SK-N-MC (cell line): ENCODE data around the gene WWC1.
"Not testable (repeated sequence)": the region's sequence is repeated elsewhere in the genome, so short reads cannot be mapped to it uniquely, and the experiment has no call there.

Source experiments
- DNase-seq: peaks from one replicate; pipeline ENCODE4 v3.0.0-alpha.2; 2011; ENCODE audit warnings: low read depth, low spot score
- H3K27ac ChIP-seq: fragments of 200-600 bp; sonication (generic); 2 replicates; pipeline ENCODE4 v1.5.1; 2016; ENCODE audit warnings: mixed run types
- H3K36me3 ChIP-seq: fragments of 200-600 bp; sonication (generic); 2 replicates; pipeline ENCODE4 v1.6.1; 2017; ENCODE audit warnings: antibody characterized with exemption, low read length, mixed read lengths; ENCODE audit not compliant: insufficient read depth
- H3K4me3 ChIP-seq: fragments of 200-600 bp; sonication (generic); 2 replicates; pipeline ENCODE4 v1.5.1; 2016
- H3K9ac ChIP-seq: fragments of 200-600 bp; sonication (generic); 2 replicates; pipeline ENCODE4 v1.8.0; 2017; ENCODE audit warnings: mixed run types, mixed read lengths; ENCODE audit not compliant: insufficient read length
- H3K9me3 ChIP-seq: fragments of 200-600 bp; sonication (generic); 2 replicates; pipeline ENCODE4 v1.6.1; 2017; ENCODE audit warnings: low read depth, mild to moderate bottlenecking, antibody characterized with exemption, low read length, moderate library complexity, mixed read lengths
- EZH2 ChIP-seq: fragments of 200-600 bp; sonication (generic); IDR thresholded peaks from one replicate; pipeline ENCODE4 v1.6.1; 2017; ENCODE audit warnings: antibody characterized with exemption
- FOXP2 ChIP-seq: optimal IDR thresholded peaks from 2 replicates; pipeline ENCODE3; 2011; ENCODE audit warnings: mild to moderate bottlenecking, moderate library complexity; ENCODE audit not compliant: insufficient read depth; ENCODE audit errors: extremely low read length, control extremely low read depth
- POLR2AphosphoS5 ChIP-seq: IDR thresholded peaks from 2 replicates; pipeline ENCODE4 v1.6.1; 2012; ENCODE audit warnings: mild to moderate bottlenecking, low read depth, low read length, borderline replicate concordance

Gene WWC1

GRCh38 chr5:168308976-168309598 lies 17.6 kb downstream of the WWC1 start:
- no peaks in the 10 kb centered on the region for H3K9me3 ChIP-seq
- TF ChIP-seq POLR2AphosphoS5 (no peak), EZH2 (no peak), FOXP2 (no peak)

GRCh38 chr5:168310541-168310940 lies 19.1 kb downstream of the WWC1 start:
- H3K4me3 ChIP-seq, H3K9me3 ChIP-seq, DNase-seq, H3K36me3 ChIP-seq, H3K9ac ChIP-seq, H3K27ac ChIP-seq: not testable (repeated sequence)

More at GRCh38 chr5:168308976-168309598, 17.6 kb downstream of the WWC1 start:
- H3K36me3 ChIP-seq = no peaks in the 10 kb centered on the region
- DNase-seq = no peak
- no peak overlapping the region for H3K27ac ChIP-seq
- no peak overlapping the region for H3K4me3 ChIP-seq
- no peak overlapping the region for H3K9ac ChIP-seq

GRCh38 chr5:168311061-168311566 lies 19.7 kb downstream of the WWC1 start:
- no peak for TF ChIP-seq FOXP2
- TF ChIP-seq POLR2AphosphoS5 = no peak
- TF ChIP-seq EZH2 = no peak
- DNase-seq = no peak
- no peaks in the 10 kb centered on the region for H3K9me3 ChIP-seq
- no peaks in the 10 kb centered on the region for H3K36me3 ChIP-seq
- H3K9ac ChIP-seq = no peak overlapping the region
- H3K4me3 ChIP-seq = no peak overlapping the region
- no peak overlapping the region for H3K27ac ChIP-seq

GRCh38 chr5:168312606-168313295 lies 21.3 kb downstream of the WWC1 start:
- Histone ChIP-seq H3K9ac (no peak overlapping the region), H3K27ac (no peak overlapping the region)
- no peak for TF ChIP-seq POLR2AphosphoS5
- TF ChIP-seq FOXP2 = no peak
- TF ChIP-seq EZH2 = no peak

GRCh38 chr5:168313596-168314204 lies 22.3 kb downstream of the WWC1 start:
- H3K9me3 ChIP-seq = no peaks in the 10 kb centered on the region
- H3K27ac ChIP-seq = no peak overlapping the region
- H3K4me3 ChIP-seq = no peak overlapping the region
- TF ChIP-seq FOXP2 = no peak
- no peak for DNase-seq
- H3K36me3 ChIP-seq = no peaks in the 10 kb centered on the region
- H3K9ac ChIP-seq = no peak overlapping the region

More at GRCh38 chr5:168312606-168313295, 21.3 kb downstream of the WWC1 start:
- H3K36me3 ChIP-seq = no peaks in the 10 kb centered on the region
- DNase-seq = no peak
- no peaks in the 10 kb centered on the region for H3K9me3 ChIP-seq
- no peak overlapping the region for H3K4me3 ChIP-seq

- no peak overlapping the region for H3K27ac ChIP-seq
- no peak overlapping the region for H3K4me3 ChIP-seq
- DNase-seq = no peak
- no peak for TF ChIP-seq POLR2AphosphoS5
- no peaks in the 10 kb centered on the region for H3K9me3 ChIP-seq
- no peaks in the 10 kb centered on the region for H3K36me3 ChIP-seq
- no peak overlapping the region for H3K9ac ChIP-seq
Measured at GRCh38 chr5:168314735-168315411, 23.4 kb downstream of the WWC1 start.

- H3K27ac ChIP-seq = no peak overlapping the region
- H3K9ac ChIP-seq = no peak overlapping the region
- DNase-seq = no peak
- no peaks in the 10 kb centered on the region for H3K36me3 ChIP-seq
- TF ChIP-seq FOXP2 = no peak
- no peak for TF ChIP-seq EZH2
- no peak for TF ChIP-seq POLR2AphosphoS5
- no peaks in the 10 kb centered on the region for H3K9me3 ChIP-seq
- H3K4me3 ChIP-seq = no peak overlapping the region
Measured at GRCh38 chr5:168315416-168316138, 24.1 kb downstream of the WWC1 start.

GRCh38 chr5:168316139-168316578 lies 24.7 kb downstream of the WWC1 start:
- no peak overlapping the region for H3K9ac ChIP-seq
- TF ChIP-seq EZH2 = no peak
- TF ChIP-seq FOXP2 = no peak
- TF ChIP-seq POLR2AphosphoS5 = no peak
- H3K4me3 ChIP-seq = no peak overlapping the region
- no peak overlapping the region for H3K27ac ChIP-seq
- no peaks in the 10 kb centered on the region for H3K9me3 ChIP-seq
- DNase-seq = no peak
- H3K36me3 ChIP-seq = no peaks in the 10 kb centered on the region
